Smooth muscle cell (in vitro differentiated cells): ENCODE measurements around the gene ZRANB1. TPM values are rescaled to one million over a fixed set of nuclear protein-coding genes. Genes with fewer than 3 reads are reported as not detected.

Experiments
- DNase-seq: peaks from one replicate; lab custom pipeline; 2025; ENCODE audit not compliant: unreplicated experiment; lab: John Stamatoyannopoulos, UW
- H2AFZ ChIP-seq: fragments of 200-600 bp; sonication (generic); 2 replicates; pipeline ENCODE4 v1.6.0; 2016; ENCODE audit warnings: antibody characterized with exemption, low read depth, mild to moderate bottlenecking
- H3F3A ChIP-seq: fragments of 200-600 bp; sonication (generic); 2 replicates; pipeline ENCODE4 v1.6.0; 2017; ENCODE audit warnings: antibody characterized with exemption, low read depth
- H3K27ac ChIP-seq: fragments of 200-600 bp; sonication (generic); 2 replicates; pipeline ENCODE4 v1.5.1; 2016; ENCODE audit warnings: low read depth, mild to moderate bottlenecking
- H3K27me3 ChIP-seq: fragments of 200-600 bp; sonication (generic); 2 replicates; pipeline ENCODE4 v1.6.1; 2016; ENCODE audit warnings: low read depth, mild to moderate bottlenecking
- H3K36me3 ChIP-seq: fragments of 200-600 bp; sonication (generic); 2 replicates; pipeline ENCODE4 v1.5.1; 2016; ENCODE audit warnings: low read depth
- H3K4me1 ChIP-seq: fragments of 200-600 bp; sonication (generic); 2 replicates; pipeline ENCODE4 v1.5.1; 2016; ENCODE audit warnings: low read depth
- H3K4me2 ChIP-seq: fragments of 200-600 bp; sonication (generic); 2 replicates; pipeline ENCODE4 v1.6.0; 2016; ENCODE audit warnings: mild to moderate bottlenecking
- H3K4me3 ChIP-seq: fragments of 200-600 bp; sonication (generic); 2 replicates; pipeline ENCODE4 v1.5.1; 2016; ENCODE audit warnings: mild to moderate bottlenecking
- H3K79me2 ChIP-seq: fragments of 200-600 bp; sonication (generic); 2 replicates; pipeline ENCODE4 v1.6.0; 2016; ENCODE audit warnings: low read depth, mild to moderate bottlenecking
- H3K9ac ChIP-seq: fragments of 200-600 bp; sonication (generic); 2 replicates; pipeline ENCODE4 v1.6.0; 2016; ENCODE audit warnings: low read depth
- H3K9me3 ChIP-seq: fragments of 200-600 bp; sonication (generic); replicated peaks from 2 replicates; pipeline ENCODE4 v1.5.1; 2016; ENCODE audit warnings: low read depth
- H4K20me1 ChIP-seq: fragments of 200-600 bp; sonication (generic); 2 replicates; pipeline ENCODE4 v1.6.0; 2016; ENCODE audit warnings: low read depth
- CTCF ChIP-seq: fragments of 200-600 bp; sonication (generic); IDR thresholded peaks from 2 replicates; pipeline ENCODE4 v1.5.1; 2017; ENCODE audit warnings: borderline replicate concordance, mild to moderate bottlenecking, antibody characterized with exemption; ENCODE audit not compliant: insufficient read depth, poor library complexity, severe bottlenecking
- WGBS: methylation state at CpG from one replicate; pipeline ENCODE4 v1.1.7; 2016; ENCODE audit warnings: low lambda C conversion rate; 5-methylcytosine and 5-hydroxymethylcytosine counted together
- polyA plus RNA-seq: library from polyadenylated mRNA; unstranded; fragments of >200 nt; fragmentation: Nextera tagmentation; extraction: Ambion mirVana; gene quantifications from 2 replicates; pipeline ENCODE4 v1.2.1, GENCODE V29; 2016
- total RNA-seq: library from RNA; depleted of rRNA; stranded (reverse); fragments of >200 nt; gene quantifications from 2 replicates; pipeline ENCODE4 v1.2.3, GENCODE V29; 2014

Gene ZRANB1
- total and polyA plus RNA-seq, 2 experiments from 2014 or later = 7.5 to 24.1 TPM

- no peak for TF ChIP-seq CTCF
- no peaks in the 10 kb centered on the region for H3F3A ChIP-seq
- H3K9me3 ChIP-seq = no peaks in the 10 kb centered on the region
- H3K27ac ChIP-seq = no peak overlapping the region
- no peak overlapping the region for H3K4me2 ChIP-seq
- H3K79me2 ChIP-seq = no peaks in the 10 kb centered on the region
- DNase-seq = no peak
- H3K27me3 ChIP-seq = peaks cover 3% of the 10 kb centered on the region
- H2AFZ ChIP-seq = no peak overlapping the region
- 94% methylated on average over 2 of the region's 2 CpGs for WGBS
- H3K9ac ChIP-seq = no peak overlapping the region
- H3K4me1 ChIP-seq = no peaks in the 10 kb centered on the region
- no peaks in the 10 kb centered on the region for H4K20me1 ChIP-seq
- H3K4me3 ChIP-seq = no peak overlapping the region
- H3K36me3 ChIP-seq = no peaks in the 10 kb centered on the region
These were observed 37.1 kb upstream of the ZRANB1 start for GRCh38 chr10:124904796-124905195.

- no peaks in the 10 kb centered on the region for H3K79me2 ChIP-seq
- H4K20me1 ChIP-seq = no peaks in the 10 kb centered on the region
- H3K9me3 ChIP-seq = no peaks in the 10 kb centered on the region
- no peak overlapping the region for H2AFZ ChIP-seq
- no peak overlapping the region for H3K4me2 ChIP-seq
- H3F3A ChIP-seq = no peaks in the 10 kb centered on the region
- H3K4me3 ChIP-seq = no peak overlapping the region
- H3K9ac ChIP-seq = no peak overlapping the region
- no peaks in the 10 kb centered on the region for H3K36me3 ChIP-seq
- H3K4me1 ChIP-seq = no peaks in the 10 kb centered on the region
- no peak overlapping the region for H3K27ac ChIP-seq
- WGBS = 82% methylated on average over 9 of the region's 9 CpGs
- no peak for TF ChIP-seq CTCF
- no peak for DNase-seq
- H3K27me3 ChIP-seq = no peaks in the 10 kb centered on the region
These were observed 35.3 kb upstream of the ZRANB1 start for GRCh38 chr10:124906551-124907001.

GRCh38 chr10:124909563-124909962 is 32.4 kb upstream of the ZRANB1 start:
- H3K79me2 ChIP-seq = no peaks in the 10 kb centered on the region
- no peak for TF ChIP-seq CTCF
- H3K9ac ChIP-seq = no peak overlapping the region
- 94% methylated on average over 8 of the region's 8 CpGs for WGBS
- H3K27ac ChIP-seq = no peak overlapping the region
- no peak for DNase-seq
- no peak overlapping the region for H3K4me3 ChIP-seq
- no peaks in the 10 kb centered on the region for H3K27me3 ChIP-seq
- no peaks in the 10 kb centered on the region for H3K4me1 ChIP-seq
- no peaks in the 10 kb centered on the region for H3K9me3 ChIP-seq
- H3F3A ChIP-seq = no peaks in the 10 kb centered on the region
- no peaks in the 10 kb centered on the region for H3K36me3 ChIP-seq
- H3K4me2 ChIP-seq = no peak overlapping the region
- no peak overlapping the region for H2AFZ ChIP-seq
- H4K20me1 ChIP-seq = no peaks in the 10 kb centered on the region
